VCaP (cell line): ENCODE measurements around the gene TRIM46.
A peak's percentile ranks its signal among the peaks of the same experiment; 100 is the strongest.

Experiments used
- H3K27ac ChIP-seq: fragments of 450-650 bp; 2 replicates; pipeline ENCODE4 v1.5.1; 2017
- TF ChIP-seq, protein P1 (sequence below): fragments of 450-650 bp; conservative IDR thresholded peaks from 2 replicates; pipeline ENCODE4 v1.5.1; 2017; ENCODE audit warnings: mild to moderate bottlenecking, moderate library complexity

TRIM46 gene

DNA sequence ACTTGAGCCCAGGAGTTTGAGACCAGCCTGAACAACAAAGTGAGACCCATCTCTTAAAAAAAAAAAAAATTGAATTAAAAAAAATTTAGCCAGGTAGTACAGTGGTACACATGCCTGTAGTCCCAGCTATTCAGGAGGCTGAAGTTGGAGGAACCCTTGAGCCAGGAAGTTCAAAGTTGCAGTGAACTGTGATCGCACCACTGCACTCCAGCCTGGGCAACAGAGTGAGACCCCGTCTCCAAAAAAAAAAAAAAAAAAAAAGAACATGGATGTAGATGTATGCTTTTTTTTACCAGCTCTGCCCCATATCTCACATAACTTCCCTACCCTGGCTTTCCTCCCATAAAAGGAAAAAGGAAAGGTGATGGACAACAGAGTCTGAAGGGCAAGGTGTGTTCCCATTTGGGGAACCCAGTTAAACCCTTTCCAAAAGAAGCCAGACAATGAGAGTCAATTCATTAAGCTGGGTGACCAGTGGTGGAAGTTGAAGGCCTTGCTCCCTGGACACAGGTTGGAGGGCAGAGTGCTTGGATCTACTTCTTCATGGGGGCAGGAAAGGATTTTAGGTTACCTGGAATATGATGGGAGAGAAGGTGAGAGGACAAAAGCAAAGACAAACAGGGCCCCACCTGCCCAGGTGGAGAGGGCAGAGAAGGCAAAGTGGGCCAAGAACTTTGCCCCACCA is 3.4 kb upstream of the TRIM46 start:
- no peak overlapping the region for H3K27ac ChIP-seq
- TF ChIP-seq, protein P1, sequence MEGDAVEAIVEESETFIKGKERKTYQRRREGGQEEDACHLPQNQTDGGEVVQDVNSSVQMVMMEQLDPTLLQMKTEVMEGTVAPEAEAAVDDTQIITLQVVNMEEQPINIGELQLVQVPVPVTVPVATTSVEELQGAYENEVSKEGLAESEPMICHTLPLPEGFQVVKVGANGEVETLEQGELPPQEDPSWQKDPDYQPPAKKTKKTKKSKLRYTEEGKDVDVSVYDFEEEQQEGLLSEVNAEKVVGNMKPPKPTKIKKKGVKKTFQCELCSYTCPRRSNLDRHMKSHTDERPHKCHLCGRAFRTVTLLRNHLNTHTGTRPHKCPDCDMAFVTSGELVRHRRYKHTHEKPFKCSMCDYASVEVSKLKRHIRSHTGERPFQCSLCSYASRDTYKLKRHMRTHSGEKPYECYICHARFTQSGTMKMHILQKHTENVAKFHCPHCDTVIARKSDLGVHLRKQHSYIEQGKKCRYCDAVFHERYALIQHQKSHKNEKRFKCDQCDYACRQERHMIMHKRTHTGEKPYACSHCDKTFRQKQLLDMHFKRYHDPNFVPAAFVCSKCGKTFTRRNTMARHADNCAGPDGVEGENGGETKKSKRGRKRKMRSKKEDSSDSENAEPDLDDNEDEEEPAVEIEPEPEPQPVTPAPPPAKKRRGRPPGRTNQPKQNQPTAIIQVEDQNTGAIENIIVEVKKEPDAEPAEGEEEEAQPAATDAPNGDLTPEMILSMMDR = no peak

DNA sequence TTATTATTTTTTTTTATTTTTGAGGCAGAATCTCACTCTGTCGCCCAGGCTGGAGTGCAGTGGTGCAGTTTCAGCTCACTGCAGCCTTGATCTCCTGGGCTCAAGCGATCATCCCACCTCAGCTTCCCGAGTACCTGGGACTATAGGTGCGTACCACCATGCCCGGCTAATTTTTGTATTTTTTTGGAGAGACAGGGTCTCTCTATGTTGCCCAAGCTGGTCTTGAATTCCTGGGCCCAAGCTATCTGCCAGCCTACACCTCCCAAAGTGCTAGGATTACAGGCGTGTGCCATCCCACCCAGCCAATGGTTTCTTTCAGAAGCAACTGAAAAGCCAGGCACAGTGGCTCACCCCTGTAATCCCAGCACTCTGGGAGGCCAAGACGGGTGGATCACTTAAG is 2.8 kb upstream of the TRIM46 start:
- no peak overlapping the region for H3K27ac ChIP-seq
- TF ChIP-seq, protein P1 = no peak

DNA sequence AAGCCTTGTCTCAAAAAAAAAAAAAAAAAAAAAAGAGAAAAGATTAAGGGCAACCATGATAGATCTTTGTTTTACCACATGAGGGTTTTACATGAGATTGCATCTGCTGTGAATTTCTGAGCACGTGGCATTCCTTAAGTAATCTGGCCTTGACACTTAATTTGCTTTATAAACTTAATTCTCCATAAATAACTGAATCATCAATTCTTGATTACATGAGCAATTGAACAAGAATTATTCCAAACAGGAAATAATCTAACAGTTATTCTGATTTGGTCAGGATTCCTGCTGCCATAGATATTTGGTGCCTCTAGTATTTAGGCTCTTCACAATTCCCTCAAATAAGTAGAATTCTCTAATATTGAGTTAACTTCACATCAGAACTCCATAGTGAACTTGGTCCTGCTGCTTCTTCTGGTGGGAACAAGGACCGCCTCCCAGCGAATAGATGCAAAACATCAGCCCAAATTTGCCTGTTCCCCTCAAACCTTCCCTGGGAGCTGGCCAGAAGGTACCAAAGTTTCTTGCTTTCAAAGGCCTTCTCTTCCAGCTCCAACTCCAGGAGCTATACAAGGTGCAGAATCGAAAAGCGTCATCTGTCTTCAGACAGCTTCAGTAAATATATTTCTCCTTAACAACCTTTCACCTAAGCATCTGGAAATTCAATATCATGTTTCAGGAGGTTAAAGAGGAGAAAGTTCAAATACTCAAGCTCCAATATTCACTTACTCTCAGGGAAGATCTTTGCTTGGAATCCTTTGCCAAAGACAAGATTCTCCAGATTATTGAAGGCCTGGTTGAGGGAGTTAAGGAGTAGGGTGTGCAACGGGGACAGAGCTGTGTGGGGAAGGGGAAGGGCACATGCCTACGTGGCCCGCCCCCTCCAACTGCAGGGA is 1.6 kb upstream of the TRIM46 start:
- peak overlapping the region; percentile 84 for H3K27ac ChIP-seq
- TF ChIP-seq, protein P1 = no peak

DNA sequence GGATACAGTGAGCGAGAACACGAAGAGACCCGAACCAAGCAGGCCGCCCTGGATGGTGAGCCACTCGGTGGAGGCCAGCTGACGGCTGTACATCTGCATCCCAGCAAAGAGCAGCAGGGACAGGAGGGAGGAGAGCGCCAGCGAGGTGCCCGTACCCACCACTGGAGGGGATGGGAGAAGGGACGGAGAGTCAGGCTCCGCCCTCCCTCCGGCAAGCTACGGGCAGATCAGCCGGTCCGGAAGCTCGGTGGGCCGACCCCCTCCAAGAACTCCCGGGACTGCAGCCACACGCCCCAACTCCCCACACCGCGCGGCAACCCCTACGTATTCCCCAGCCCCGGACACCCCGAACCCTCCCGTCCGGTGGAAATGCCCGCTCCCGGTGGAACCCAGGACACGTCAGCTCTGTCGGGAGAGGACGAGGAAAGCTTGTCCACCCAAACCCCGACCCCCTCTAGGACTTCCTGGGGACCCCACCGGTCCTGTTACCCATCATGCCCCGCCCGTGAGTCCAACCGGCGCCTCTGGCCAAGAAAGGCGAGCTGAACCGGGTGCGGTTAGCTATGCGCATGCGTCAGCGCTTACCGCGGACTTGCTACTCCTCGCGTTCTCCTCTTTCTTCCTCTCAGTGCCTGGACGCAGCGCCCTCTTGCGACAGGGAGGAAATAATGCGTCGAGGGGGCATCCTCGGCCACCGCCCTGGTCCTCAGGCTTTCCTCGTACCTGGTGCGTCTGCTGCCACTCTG is 744 bp upstream of the TRIM46 start, which contains the start of gene KRTCAP2:
KRTCAP2 (minus strand) TSS at position 573 of the 746 bp plus-strand sequence; CDS start at position 493, 80 bp downstream.
- TF ChIP-seq, protein P1 = peak; percentile 97
- H3K27ac ChIP-seq = peak within 1 kb of the TSS; percentile 84

DNA sequence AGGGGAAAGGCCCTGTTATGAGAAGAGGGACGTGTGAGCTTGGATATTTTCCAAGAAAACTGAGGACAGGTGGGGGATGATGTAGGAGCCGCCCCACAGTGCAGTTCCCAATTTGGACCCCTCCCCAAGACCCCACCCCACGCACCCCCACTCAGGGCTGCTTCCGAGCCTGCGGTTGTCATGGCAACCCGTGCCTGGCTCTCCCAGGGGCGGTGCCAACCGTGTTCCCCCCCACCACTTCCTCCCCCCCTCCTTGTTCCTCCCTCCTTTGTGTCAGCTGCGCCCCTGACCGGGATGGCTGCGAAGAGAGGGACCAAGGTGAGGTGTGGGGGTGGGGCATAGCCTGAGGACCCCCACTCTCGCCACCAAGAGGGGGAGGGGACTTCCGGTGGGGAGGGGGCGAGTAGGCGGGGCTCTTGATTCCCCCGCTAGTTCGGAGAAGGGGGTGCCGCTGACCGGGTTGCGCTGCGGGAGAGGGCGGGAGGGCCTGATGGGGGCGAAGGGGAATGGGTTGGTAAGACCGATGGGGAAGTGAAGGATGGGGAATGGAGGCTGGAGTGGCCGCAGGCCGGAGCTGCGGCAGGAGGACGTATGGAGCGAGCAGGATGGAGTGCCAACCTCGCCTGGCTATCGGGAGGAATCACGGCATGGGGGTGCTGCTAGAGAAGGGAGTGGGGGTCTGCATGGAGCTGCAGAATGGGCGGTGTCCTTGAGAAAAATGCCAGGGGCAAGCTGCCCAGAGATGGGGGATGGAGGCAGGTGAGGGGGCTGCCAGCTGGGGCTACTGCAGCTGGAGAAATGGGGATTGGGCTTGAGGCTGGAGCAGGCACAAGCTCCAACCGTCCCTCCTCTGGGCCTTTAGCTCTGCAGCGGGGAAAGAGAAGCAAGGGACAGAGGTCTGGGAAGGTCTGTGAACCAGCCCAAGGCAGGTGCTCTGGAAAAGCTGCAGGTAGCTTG is 953 bp downstream of the TRIM46 start:
- H3K27ac ChIP-seq = peak overlapping the region; percentile 84; the same call in 1 of the 2 replicates
- TF ChIP-seq, protein P1 = no peak

DNA sequence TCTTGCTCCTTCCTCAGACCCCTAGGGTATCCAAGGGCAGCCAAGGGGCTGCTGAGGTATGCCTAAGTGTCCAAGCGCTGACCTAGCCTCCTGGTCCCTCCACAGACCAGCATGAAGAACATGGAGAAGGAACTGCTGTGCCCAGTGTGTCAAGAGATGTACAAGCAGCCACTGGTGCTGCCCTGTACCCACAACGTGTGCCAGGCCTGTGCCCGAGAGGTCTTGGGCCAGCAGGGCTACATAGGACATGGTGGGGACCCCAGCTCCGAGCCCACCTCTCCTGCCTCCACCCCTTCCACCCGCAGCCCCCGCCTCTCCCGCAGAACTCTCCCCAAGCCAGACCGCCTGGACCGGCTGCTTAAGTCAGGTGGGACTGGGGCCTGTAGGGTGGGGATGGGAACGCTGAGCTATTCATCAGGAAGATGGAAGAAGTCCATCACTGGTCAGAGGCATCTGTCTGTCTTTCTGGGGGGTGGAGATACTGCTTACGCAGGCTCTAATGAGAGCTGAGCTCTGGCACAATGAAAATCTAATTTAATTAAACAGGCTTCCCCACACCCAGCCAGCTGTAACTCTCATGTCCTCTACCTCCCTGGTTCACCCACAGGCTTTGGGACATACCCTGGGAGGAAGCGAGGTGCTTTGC is 1.8 kb downstream of the TRIM46 start:
- peak overlapping the region; percentile 84 for H3K27ac ChIP-seq
- TF ChIP-seq, protein P1 = no peak
